ENCODE data around the gene TP53RK.
"Not testable (repeated sequence)": the region's sequence is repeated elsewhere in the genome, so short reads cannot be mapped to it uniquely, and the experiment has no call there.

TP53RK gene

GRCh38 chr20:46683011-46683667, 6.1 kb downstream of the TP53RK start:
- no peak for DNase-seq (ENCODE audit: low spot score)

GRCh38 chr20:46682063-46682821, 7.0 kb downstream of the TP53RK start:
- no peak for DNase-seq (ENCODE audit: low spot score)

GRCh38 chr20:46681032-46681854, 8.0 kb downstream of the TP53RK start:
- no peak for DNase-seq (ENCODE audit: low spot score)

GRCh38 chr20:46680684-46681031, 8.6 kb downstream of the TP53RK start:
- DNase-seq (ENCODE audit: low spot score) = no peak

- no peak for DNase-seq (ENCODE audit: low spot score)
These were observed 10.7 kb downstream of the TP53RK start for GRCh38 chr20:46678516-46678915.

- no peak for DNase-seq (ENCODE audit: low spot score)
These were observed 11.6 kb downstream of the TP53RK start for GRCh38 chr20:46677608-46678007.

- DNase-seq (ENCODE audit: low spot score) = not testable (repeated sequence)
These were observed 12.5 kb downstream of the TP53RK start for GRCh38 chr20:46676649-46677316.

- no peak for DNase-seq (ENCODE audit: low spot score)
These were observed 14.8 kb downstream of the TP53RK start for GRCh38 chr20:46674253-46675083.

- no peak for DNase-seq (ENCODE audit: low spot score)
These were observed 15.6 kb downstream of the TP53RK start for GRCh38 chr20:46673394-46674252.

- no peak for DNase-seq (ENCODE audit: low spot score)
These were observed 16.6 kb downstream of the TP53RK start for GRCh38 chr20:46672543-46673148.

GRCh38 chr20:46671866-46672542, 17.2 kb downstream of the TP53RK start:
- no peak for DNase-seq (ENCODE audit: low spot score)

- no peak for DNase-seq (ENCODE audit: low spot score)
These were observed 18.4 kb downstream of the TP53RK start for GRCh38 chr20:46670585-46671584.

- no peak for DNase-seq (ENCODE audit: low spot score)
These were observed 19.0 kb downstream of the TP53RK start for GRCh38 chr20:46670228-46670584.

- no peak for DNase-seq (ENCODE audit: low spot score)
These were observed 22.3 kb downstream of the TP53RK start for GRCh38 chr20:46666818-46667515.

GRCh38 chr20:46666306-46666705, 22.9 kb downstream of the TP53RK start:
- DNase-seq (ENCODE audit: low spot score) = no peak

GRCh38 chr20:46665602-46666001, 23.6 kb downstream of the TP53RK start:
- DNase-seq (ENCODE audit: low spot score) = no peak

- DNase-seq (ENCODE audit: low spot score) = no peak
These were observed 25.7 kb downstream of the TP53RK start for GRCh38 chr20:46663531-46663930.

- no peak for DNase-seq (ENCODE audit: low spot score)
These were observed 27.6 kb downstream of the TP53RK start for GRCh38 chr20:46661659-46662058.
